ENCODE data around the gene SLC7A1.

Gene SLC7A1

DNA sequence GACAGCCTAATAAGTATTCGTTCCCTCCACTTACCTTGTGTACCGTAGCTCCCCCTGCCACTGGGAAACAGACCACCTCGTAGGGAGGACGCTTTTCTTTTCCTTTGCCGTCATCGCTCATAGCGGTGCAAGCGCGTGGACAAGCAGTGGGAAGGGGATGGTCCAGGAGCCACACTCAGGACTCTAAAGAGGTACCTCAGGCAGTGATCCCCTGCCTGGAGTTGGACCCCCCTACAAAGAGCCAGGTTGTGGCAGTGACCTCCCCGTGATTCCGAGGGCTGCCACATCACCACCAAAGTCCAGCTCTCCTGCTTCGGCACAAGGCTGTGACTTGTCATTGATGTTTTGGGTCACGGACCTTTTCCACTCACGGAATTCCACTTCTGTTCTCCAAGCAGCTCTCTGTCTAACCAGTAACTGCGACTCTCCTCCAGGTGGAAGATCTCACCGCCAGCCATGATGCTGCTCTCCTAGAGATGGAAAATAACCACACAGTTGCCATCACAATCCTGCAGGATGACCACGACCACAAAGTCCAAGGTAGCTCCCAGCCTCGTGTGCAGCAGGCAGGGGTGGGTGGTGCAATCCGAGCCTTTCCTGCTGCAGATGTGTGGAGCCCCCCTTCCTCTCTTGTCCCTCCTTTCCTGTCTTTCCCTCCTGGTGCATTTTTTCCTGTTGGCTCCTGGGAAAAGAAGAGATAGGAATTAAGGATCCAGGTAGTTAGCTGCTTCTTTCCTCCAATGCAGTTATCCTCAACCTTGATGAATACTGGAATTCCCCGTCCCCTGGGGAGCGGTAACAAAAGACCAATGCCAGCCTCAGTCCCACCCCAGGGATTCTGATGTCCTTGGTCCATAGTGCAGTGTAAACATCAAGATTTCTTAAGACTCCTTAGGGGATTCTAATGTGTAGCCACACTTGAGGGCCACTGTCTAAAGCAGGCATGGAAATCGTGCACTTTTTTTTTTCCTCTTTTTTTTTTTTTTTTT lies 107.7 kb downstream of the SLC7A1 start:
- no peak for DNase-seq (ENCODE audit: low read depth)

DNA sequence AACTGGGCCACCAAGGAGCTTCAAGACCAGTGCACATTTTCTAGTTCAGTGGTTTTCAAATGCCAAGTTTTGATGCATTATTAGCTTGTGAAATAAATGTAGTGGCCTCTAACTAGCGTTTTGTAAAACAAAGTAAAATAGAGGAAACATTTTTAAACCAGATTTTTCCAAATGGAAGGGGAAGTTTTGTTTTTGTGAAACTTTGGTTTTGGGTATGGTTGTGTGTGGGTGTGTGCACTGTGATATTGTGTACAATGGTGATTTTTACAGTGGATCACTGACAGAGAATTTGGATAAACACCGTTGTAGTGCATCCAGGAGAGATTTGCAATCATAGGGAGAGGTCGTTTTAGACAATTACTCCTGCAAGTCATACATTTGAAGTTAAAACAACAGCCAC lies 108.9 kb downstream of the SLC7A1 start:
- no peak for DNase-seq (ENCODE audit: low read depth)

DNA sequence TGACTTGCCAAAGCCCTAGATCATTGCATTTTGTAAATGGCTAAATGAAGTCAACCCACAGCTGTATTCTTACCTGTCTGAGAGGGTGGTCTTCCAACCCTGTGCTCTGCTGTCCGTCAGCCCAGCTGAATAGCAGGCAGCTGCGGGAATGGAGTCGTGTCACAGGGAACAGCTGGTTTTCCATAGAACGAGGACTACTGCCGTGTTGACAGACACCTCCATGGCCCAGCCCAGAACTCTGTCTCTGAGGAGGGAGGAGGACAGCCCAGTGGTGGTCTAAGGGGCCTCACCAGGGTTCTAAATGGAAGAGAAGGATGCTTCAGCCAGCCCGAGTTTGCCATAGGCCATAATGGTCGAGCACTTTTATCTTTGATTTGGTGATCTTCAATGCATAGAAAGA lies 110.7 kb downstream of the SLC7A1 start:
- DNase-seq (ENCODE audit: low read depth), result no peak

DNA sequence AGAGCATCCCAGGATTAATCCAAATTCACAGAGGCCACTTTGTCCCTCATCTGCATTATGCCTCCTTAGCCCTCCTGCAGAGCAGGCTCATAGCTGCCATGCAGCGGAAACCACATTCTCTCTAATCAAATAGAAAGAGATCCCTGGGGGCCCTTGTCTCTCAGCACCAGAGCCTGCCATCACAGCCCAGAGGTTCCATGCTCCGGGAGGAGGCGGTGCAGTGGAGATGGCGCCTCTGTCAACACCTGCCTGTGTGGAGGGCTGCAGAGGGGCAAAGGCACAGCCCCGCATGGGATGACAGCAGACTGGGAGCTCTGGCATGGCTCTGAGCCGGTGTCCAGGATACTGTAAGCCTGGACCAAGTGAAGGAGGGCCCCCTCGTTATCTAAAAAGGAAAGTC lies 111.3 kb downstream of the SLC7A1 start:
- no peak for DNase-seq (ENCODE audit: low read depth)

DNA sequence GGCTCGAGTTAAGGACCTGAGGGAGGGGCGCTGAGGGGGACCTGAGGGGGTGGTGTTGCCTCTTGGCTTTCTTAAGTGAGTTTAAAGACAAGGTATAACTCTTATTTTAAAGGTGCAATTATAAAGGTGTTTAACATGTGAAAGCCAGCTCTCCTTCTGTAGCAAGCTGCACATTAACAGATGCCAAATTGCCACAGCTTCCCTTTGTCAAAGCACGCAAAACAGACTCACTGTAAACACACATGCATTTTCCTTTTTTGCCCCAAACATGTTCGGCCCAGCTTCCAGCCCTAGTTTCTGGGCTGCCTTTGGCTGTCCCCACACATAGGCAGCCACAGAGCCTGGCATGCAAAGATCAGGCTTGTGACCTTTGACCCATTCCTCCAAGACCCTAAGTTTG lies 111.9 kb downstream of the SLC7A1 start:
- no peak for DNase-seq (ENCODE audit: low read depth)

DNA sequence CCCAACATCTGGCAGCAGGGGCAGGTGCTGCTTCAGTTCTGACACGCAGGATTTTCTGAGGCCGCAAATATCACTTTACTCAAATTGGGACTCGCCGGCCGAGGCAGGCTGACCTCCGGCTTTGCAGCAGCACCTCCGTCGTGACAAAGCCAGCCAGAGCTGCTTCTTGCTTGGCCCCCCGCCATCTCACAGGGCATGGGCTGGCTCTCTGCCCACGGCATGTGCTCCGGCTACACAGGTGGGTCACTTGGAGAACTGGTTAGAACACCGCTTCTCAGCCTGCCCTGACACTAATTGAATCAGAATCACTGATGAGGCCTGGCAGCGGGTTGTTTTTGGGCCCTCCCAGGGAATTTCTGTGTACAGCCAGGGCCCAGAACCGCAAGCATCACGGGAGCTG lies 112.3 kb downstream of the SLC7A1 start:
- DNase-seq (ENCODE audit: low read depth), result no peak

DNA sequence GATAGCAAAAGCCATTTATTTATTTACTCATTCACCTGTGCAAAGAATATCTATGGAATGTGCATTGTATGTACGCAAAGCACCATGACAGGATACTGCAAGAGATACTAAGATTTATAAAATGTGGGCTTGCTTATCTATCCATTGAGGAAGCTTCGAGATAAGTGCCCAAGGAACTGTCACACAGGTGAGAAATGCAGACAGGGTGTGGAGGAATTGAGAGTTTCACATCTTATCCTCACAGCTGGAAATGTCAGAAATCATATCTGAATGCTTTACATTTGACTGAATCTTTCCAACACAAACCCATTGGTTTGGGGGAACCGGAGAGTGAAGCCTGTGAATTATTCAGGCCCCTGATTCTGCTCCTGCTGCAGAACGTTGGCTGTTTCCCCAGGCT lies 113.0 kb downstream of the SLC7A1 start:
- DNase-seq (ENCODE audit: low read depth), result no peak

DNA sequence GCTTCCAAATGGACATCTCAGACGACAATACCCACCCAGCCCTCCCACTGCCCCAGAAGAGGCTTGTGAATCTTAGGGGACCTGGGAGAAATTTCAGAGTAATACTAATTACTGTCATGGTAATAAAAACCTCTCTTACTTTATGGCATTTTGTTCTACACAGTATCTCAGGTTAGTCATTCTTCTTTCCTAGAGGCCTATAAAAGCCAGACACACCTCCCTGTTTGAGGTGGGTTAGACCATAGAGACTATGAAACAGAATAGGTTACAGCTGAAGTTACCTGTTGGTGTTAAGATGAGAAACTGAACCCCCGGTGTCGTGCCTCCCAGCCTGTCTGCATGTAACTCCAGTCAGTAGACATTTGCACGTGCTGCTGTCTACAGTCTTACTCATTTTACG lies 113.9 kb downstream of the SLC7A1 start:
- DNase-seq (ENCODE audit: low read depth), result no peak

DNA sequence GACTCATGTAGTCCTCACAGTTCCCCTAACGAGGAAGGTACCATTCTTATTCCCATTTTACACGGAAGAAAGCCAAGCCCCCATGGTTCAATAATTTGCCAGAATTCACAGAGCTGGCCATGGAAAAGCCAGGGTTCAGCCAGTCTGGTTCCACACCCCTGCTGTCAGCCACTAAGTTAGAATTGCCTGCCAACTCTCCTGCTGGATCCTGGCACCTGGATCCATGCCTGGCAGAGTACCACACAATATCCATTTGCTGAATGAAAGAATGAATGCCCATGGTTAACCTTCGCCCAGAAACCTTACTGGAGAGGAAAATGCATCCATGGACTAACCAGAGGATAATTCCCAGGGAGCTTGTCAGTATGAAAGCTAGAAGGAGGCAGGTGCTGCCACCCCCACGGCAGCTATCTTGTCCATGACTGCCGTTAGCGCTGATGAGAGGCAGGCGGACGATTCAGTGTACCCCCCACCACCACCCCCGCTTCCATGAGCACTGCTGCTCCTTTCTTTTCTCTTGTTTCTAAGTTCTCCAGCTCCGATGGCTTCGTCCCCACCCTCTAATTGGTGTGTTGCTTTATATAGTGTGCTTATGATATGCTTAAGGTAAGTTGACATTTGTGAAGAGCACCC lies 114.5 kb downstream of the SLC7A1 start:
- no peak for DNase-seq (ENCODE audit: low read depth)

DNA sequence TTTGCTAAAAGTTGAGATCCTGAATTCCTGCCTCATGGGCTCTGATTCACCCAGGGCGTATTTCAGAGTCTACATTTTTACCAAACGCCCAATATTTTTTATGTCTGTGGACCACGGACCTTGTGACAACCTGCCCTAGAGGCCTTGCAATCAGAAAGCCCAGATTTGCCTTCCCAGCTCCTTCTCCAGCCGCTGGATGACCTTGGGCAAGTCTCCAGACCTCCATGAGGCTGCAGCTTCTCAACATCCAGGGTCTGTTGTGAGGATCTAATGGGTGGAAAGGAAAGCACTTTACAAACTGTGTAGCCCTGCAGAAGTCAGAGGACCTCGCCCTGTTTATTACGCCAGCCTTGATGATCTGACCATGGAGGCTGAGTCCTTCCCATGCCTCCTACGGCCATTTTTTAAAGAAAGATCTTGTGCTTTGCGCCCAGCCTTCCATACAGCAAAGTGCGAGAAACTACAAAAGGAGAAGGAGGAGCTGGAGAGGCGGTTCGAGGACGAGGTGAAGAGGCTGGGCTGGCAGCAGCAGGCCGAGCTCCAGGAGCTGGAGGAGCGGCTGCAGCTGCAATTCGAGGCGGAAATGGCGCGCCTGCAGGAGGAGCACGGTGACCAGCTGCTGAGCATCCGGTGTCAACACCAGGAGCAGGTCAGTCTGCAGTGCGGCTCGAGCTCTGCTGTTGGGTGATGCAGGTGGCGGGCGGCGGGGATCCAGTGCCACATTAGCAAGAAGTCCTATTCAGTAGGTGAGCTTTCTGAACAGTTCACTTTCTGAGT lies 115.6 kb downstream of the SLC7A1 start:
- no peak for DNase-seq (ENCODE audit: low read depth)

DNA sequence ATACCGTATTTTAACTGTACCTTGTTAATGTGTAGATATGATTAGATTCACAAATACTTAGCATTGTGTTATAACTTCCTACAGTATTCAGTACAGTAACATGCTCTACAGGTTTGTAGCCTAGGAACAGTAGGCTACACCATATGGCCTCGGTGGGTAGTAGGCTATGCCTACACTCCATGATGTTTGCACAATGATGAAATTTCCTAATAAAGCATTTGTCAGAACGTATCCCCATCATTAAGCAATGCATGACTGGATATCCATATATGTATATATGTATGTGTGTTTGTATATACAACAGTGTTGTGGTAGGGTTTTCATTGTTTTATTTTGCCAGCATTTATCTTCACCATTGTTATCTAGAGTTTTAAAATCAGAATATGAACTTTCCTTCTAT lies 119.4 kb downstream of the SLC7A1 start:
- no peak for DNase-seq (ENCODE audit: low read depth)

DNA sequence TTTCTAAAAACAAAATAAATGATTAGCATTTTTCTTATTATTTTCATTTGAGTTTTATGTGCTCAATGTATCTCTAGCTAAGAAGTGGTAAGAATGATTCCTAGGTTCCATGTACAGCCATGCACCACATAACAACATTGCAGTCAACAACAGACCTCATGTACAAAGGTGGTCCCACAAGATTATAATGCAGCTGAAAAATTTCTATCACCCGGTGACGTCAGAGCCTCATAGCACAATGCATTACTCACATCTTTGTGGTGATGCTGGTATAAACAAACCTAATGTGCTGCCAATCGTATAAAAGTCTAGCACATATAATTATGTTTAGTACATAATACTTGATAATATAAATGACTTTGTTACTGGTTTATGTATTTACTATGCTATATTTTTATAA lies 120.5 kb downstream of the SLC7A1 start:
- no peak for DNase-seq (ENCODE audit: low read depth)

DNA sequence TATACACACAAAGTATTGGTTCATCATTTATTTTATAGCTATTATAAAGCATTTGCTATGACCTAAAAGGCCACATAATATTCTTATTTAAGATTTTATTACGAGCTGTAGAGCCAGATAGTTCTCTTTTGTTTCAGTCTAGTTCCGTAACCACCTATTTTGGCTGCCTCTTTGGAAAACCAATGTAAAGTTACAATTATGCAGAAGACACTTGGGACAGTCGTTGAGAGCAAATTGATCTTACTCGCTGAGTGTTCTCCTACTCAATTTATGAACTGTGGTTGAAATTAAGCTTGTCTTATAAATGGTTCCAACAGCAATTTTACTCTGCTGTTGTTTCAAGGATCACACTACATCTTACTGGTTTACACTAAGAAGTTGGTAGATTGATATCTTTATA lies 122.3 kb downstream of the SLC7A1 start:
- DNase-seq (ENCODE audit: low read depth), result no peak

DNA sequence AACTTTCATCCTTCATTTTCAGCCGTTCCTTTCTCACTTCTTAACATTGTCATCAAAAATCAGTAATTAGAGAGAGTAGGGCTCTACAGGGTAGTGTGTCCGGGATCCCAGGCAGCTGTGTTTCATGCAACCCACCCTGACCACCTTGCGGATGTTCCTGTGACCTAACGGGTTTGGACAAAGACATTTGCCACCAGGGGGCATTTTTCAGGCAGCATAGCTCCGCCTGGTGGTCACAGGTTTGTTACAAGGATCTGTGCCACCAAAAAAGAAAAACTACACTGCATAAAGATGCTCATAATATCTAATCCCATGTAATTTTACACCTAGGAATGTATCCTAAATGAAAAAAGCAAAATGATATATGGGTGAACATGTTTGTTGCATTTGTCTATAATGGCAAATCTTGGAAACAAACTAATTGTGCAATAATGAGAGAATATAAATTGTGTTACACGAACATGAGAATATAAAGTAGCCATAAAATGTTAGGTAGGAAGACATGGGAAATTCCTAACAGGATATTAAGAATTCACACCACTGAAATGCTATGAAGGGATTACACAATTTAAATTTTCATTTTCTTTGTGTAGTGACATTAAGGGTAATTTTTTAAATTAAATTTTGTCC lies 123.0 kb downstream of the SLC7A1 start:
- no peak for DNase-seq (ENCODE audit: low read depth)

DNA sequence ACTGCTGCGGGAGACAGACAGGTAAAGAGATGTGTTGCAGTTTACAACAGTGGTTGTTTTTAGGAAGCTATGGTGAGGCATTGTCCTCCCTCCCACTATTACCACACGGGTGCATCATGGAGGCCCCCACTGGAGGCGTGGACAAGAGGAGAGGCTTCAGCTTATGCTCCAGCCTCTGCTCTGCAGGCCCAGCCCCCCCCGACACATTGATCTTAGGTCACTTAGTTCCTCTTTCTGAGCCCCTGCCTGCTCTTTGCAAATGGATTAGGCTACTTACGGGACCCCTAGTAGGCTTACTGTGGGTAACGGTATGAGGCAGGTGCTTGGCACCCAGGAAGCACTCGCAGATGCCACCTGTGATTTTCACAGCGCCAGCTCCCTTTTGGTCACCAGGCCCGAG lies 123.9 kb downstream of the SLC7A1 start:
- no peak for DNase-seq (ENCODE audit: low read depth)

DNA sequence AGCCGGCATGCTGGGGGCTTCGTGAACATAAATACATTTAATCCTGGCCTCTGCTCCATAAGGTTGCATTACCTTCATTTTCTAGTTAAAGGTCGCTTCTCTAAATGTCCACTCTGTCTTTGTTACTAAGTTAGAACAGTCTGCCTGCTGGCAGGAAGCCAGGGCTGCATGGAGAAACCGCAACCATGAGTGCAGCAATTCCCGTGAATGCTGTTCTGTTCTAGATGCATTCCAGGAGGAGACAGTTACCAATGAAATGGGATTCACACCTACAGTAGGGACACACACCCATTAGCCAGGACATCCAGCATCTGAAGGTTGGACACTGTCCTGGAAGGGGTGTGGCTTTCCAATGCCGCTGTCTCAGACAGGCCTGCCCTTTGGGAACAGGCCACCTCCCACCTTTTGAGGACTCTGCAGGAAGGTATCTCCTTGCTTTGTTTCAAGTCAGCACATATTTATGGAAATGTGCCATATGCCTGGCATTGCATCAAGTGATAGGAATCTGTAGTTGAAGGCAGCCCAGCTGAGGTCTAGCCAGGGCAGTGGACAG lies 129.7 kb downstream of the SLC7A1 start:
- no peak for DNase-seq (ENCODE audit: low read depth)

DNA sequence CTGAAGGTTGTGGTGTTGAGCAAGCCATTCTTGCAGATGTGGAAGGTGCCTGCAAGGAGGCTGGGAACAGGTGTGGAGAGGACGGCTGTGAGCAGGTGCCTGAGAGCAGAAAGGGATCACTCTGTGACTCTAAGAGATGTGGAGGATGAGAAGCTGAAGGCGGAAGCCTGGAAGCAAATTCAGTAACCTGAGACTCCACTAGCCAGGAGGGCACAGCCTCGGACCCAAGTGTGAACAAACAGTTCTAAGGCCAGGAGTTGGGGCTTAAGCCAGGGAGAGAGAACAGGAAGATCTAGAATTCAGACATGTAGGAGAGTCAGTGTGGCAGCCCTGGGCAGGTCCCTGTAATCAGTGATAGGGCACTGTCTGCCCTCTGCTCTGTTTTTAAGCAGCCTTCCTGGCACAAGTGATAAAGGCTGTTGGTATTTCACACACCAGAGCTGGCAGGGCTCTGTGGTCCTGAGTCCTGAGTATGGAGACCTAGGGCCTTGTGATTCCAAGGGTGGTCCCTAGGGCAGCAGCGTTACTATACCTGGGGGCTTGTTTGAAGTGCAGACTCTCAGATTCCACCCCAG lies 131.3 kb downstream of the SLC7A1 start:
- no peak for DNase-seq (ENCODE audit: low read depth)

DNA sequence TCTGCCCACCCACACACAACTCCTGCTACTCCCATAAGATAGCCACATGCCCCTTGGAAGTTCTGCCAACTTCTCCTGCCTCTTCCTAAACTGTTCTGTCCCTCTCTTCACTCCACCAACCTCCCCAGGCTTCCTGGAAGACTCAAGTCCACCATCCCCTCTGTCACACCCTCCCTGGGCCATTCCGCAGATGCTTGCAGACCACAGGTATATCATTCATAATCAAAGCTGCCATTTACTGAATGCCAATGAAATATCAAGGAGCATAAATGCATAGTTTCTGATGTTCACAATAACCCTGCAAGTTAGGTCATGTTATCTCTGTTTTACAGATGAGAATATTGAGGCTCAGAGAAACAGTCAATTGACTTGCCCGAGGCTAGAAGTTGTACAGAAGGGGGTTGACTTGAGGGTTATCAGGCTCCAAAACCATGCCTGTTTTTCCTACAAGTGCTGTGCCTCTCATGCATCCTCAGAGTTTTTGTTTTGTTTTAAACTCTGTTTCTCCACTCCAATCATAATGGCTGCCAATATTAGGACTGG lies 135.6 kb downstream of the SLC7A1 start:
- DNase-seq (ENCODE audit: low read depth), result no peak
